GM21447 (cell line): ENCODE data around the gene ABCC11.
"Not testable (repeated sequence)": the region's sequence is repeated elsewhere in the genome, so short reads cannot be mapped to it uniquely, and the experiment has no call there.

Experiments used
- ATAC-seq: cut with Tn5 transposase; IDR thresholded peaks from one replicate; pipeline ENCODE4 v1.9.1; 2021; ENCODE audit not compliant: unreplicated experiment

The ABCC11 gene

DNA sequence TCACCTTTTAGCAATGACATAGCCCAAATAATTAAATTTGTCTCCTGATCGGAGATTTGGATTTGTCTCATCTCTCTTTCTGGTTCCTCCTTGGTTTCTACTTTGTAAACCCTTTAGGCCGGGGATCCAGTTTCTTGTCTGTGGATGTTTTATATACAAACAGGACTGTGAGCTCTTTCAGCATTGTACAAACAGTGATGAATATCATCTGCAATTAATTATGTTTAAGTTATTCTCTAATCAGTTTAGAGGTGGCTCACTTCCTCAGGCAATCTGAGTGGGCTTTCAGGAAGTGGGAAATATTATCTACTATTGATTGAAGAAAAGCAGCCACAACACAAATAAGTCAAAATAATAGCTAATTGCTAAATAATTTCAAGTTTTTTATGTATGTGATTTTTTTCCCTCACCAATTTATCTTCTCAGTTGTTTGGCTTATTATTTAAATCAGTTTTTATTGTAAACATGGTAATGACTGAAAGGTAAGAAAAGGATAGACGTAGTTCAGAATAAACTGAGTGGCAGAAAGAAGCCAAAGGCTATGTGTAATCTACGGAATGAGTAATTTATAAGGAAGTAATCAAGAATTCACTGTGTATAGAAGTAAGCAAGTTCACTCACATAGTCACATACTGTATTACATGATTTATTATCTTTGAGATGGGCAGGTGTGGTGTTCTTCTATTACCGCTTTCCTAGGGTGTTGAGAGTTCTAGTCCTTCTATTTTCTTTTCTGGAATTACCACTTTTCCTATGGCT lies 3.4 kb upstream of the ABCC11 start:
- no peak for ATAC-seq

DNA sequence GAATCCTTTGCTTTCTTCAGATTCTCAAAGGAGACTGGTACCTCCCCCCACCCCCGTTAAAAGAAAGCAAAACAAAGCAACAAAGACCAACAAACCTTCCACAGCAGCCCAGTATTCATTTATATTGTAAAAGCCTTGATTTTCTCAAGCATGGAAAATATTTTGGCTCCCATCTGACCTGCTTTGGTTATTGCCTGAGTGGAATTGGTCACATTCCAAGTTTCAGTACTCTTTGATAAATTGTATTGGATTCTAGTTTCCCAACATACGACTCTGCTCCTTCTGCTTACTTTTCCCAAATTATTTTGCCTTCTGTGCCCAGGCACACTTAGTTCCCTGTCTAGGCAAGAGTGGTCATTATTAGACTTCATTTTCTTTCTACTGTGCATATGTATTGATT lies 1.3 kb downstream of the ABCC11 start:
- ATAC-seq, result no peak

DNA sequence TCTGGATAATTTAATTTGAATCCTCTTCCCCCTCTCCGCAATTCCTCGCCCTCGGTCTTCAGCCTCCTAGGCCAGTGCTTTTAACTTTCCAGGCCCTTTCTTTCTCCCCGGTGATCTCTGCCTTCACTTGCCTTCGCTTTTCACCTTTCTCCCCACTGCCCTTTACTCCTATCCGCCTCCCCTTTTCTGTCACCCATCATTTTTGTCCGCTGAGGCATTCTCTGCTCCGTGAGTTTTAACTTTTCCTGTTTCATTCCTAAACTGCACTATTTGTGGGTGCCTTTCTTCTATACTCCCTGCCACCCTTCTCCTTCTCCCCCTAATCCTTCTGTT lies 2.5 kb downstream of the ABCC11 start:
- no peak for ATAC-seq

DNA sequence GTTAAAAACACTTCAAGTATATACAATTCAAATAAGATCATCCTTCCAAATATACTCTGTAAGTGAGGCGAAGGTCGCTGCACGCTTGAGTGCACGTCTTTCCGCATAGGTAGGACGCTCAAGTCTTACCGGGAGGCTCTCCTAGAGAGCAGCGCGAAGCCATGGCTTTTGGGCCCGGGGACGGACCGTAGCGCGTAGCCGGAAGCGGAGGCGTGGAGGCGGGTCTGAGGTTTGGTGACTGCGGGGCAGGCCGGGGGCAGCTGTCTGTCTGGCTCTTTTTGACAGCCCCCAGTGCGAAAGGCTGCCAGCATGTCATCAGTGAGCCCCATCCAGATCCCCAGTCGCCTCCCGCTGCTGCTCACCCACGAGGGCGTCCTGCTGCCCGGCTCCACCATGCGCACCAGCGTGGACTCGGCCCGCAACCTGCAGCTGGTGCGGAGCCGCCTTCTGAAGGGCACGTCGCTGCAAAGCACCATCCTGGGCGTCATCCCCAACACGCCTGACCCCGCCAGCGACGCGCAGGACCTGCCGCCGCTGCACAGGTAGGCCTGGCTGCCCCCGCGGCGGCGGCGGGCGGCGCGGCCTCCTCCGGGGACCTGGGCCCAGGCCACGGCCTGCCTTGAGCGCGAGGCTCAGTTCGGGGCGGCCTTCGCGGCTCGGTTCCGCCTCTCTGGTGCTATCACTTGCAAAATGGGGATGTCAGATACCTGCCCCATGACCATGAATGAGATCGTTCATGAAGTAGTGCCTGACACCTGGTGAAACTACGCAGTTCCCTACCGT lies 3.1 kb downstream of the ABCC11 start, which contains the start of gene LONP2:
Gene LONP2 (plus strand): TSS at position 221 of the 783 bp plus-strand sequence. CDS start 89 bp downstream, at position 310.
- ATAC-seq, result peak; percentile 98

DNA sequence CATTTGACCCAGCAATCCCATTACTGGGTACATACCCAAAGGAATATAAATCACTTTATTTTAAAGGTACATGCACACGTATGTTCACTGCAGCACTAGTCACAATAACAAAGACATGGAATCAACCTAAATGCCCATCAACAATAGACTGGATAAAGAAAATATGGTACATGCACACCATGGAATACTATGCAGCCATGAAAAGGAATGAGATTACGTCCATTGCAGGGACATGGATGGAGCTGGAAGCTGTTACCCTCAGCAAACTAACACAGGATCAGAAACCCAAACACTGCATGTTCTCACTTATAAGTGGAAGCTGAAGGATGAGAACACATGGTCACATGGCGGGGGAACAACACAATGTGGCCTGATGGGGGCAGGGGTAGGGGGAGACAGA lies 7.2 kb downstream of the ABCC11 start:
- not testable (repeated sequence) for ATAC-seq

DNA sequence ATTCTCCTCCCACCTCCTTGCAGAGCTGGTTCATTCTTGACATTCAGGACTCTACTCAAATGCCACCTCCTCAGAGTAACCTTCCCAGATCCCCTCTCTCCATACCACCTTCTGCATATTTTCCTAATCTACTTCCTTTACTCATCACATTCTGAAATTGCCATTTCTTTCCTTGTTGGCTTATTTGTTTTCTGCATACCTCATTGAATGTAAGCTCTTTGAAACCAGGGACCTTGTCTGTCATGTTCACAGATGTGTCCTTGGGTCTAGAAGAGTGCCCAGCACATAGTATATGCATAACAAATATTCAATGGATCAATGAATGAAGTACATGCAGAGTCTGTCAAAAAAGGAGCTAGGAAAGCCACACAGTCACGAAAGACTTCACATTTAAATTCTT lies 11.1 kb downstream of the ABCC11 start:
- no peak for ATAC-seq

DNA sequence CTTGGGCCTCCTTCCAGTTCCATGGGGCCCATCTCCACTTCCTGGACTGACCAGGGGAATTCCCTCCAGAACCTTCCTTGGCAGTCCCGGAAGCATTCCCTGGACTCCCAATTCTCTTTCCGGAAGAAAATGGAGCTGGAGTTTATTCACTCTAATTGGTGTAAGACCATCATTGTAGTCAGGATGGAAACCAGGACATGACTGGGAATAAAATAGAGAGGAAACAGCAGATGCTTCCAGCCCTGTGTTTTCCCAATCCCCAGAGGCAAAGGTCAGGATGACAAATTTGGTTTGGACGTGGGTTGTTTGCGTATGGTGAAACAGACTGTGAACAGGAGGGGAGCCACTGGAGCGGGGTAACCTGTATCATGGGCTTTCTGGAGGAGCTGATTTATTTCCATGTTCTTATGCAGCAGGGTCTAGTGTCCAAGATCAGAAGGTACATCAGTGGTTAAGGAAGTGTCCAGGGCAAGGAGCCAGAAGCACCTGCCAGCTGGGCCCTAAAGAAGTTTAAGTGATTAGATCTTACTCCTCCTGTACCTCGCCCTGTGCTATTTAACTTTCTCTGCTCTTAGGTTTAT lies 11.7 kb downstream of the ABCC11 start:
- no peak for ATAC-seq

DNA sequence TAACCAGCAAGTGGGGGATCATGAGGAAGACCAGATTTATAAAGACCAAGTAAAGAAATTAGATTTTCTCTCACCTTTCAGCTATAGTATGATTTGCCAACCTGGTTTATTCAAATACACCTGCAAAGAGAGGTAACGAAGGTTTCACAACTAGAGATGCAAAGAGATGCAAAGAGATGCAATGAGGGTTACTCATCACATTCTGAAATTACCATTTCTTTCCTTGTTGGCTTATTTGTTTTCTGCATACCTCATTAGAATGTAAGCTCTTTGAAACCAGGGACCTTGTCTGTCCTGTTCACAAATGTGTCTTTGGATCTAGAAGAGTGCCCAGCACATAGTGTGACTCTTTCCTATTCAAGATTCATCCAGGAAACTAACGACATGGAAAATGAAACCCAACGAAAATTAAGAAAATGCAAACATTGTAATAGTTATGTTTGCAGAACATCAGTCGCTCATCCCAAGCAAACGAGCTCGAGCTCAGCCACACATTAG lies 12.2 kb downstream of the ABCC11 start:
- no peak for ATAC-seq

DNA sequence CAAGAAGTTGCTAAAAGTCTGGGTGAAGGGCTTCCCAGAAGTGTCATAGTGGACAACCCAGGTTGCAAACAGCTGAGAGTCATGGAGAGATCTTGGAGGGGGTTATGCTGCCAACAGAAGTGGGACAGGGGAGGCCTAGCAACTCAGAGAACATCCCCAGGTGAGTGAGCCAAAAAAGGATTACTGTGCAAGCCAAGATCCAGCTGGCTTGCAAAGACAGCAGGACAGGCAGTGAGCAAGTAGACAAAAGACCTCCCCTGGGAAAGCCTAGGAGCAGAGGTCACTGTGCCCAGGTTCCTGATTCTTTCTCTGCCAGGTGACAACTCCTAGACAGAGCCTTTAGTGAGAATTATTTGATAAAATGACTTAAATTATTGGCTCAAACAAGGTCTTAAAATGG lies 12.7 kb downstream of the ABCC11 start:
- ATAC-seq, result no peak

DNA sequence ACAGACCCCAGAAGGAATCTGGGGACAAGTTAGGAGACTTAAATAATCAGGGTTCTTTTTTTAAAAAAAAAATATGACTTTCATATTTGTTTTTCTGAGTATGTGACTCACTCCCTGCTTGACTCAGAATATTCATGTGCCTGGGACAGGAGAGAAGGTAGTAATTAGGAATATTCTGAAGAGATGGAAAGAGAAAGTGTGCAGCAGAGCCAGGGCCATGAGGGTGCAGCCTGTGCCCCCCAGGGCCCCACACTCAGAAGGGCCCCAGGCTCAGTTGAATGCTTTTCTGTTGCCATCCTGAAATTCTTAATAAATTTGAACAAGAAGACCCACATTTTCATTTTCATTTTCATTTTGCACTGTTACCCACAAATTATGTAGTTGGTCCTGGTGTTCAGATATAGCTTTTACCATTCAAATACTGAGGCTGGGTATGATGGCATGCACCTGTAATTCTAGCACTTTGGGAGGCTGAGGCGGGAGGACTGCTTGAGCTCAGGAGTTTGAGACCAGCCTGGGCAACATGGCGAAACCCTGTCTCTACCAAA lies 14.8 kb downstream of the ABCC11 start:
- no peak for ATAC-seq

DNA sequence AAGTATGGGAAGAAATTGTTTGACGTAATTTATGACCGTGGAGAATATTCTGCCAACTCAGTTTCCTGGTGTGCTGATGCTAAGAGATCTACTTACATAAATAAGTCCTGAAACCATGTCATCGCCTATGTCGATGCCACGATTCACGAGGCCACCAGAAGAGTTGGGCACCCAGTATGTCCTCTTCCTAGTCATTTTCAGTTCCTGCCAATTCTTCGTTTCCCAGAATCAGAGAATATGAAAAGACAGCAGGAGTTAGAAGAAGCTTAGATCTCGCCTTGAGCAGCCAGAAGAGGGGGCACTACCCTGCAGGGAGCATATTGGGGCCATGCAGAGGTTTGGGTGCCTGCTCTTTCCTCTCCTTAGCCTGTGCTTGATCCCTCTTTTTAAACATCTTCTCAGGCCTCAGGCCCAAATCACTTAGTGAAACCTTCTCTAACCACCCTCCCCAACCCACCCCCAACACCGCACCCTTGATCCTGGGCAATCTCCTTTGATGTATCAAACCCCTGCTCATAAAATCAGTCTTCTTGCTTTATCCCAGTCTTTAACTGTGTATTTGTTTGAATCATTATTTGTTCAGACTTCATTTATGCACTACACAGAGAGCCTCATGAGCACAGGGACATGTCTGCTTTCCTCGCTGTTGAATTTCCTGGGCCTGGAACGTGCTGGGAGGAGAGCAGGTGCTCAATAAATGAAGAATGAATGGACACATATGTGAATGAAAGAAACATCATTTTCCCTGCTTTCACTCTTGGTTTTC lies 15.4 kb downstream of the ABCC11 start:
- ATAC-seq, result peak; percentile 54

DNA sequence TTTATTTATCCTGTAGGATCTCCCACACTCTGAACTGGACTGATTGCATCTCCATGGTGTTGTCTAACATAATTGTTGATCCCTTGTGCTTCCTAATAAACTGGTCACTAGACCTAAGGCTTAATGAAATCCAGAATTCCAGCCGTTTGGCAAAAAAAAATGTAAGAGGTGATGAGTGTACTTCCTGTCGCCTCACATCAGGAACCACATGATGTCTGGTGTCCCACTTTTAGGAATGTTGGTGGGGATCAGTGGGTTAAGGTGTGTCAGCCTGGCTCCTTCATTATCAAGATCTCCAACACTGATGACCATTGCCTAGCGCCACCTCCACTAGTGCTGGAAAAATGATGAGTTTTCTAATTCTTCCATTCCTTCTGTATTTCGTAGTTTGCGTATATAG lies 21.9 kb downstream of the ABCC11 start:
- ATAC-seq, result no peak

DNA sequence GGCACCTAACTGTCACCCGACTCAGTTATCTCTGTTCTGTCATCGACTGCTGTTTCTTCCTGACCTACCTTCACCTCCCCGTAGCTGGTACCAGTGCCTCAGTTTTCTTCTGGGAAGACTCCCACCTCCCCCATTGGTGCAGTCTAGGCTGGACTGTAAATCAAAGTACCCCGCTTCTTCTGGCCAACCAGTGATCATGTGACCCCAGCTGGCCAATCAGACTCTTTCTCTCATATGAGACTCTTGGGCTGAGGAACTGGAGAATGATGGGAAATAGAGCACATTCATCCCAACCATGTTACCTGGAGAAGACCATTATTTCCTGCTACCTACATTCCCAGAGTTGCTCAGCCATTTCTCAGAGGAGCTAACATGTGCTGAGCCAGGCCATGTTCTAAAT lies 23.8 kb downstream of the ABCC11 start:
- ATAC-seq, result no peak

DNA sequence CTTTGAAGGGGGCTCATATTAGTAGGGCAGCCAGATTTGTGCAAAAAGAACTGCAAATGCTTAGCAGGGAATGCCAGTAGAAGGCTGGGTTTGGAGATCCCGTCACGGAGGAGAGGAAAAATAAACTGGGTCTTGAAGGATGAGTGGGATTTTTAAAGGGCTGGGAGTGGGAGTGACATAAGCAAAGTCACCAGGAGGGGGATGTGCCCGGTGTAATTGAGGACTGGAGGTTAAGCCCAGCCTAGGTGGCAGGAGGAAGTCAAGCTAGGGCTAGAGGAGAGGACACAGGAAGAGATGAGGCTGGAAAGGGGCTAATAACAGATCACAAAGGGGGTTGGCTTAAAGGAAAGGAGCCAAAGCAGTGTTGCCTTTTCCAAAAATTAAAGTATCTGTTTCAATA lies 26.4 kb downstream of the ABCC11 start:
- ATAC-seq, result no peak

DNA sequence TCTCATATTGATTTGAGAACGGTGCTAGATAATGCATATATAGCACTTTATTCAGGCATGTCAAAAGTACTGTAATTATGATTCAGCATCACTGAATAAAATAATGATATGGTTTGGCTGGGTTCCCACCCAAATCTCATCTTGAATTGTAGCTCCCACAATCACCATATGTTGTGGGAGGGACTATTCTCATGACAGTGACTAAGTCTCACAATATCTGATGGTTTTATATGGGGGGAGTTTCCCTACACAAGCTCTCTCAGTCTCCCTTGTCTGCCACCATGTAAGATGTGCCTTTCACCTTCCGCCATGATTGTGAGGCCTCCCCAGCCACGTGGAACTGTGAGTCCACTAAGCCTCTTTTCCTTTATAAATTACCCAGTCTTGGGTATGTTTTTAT lies 28.9 kb downstream of the ABCC11 start:
- ATAC-seq, result no peak

DNA sequence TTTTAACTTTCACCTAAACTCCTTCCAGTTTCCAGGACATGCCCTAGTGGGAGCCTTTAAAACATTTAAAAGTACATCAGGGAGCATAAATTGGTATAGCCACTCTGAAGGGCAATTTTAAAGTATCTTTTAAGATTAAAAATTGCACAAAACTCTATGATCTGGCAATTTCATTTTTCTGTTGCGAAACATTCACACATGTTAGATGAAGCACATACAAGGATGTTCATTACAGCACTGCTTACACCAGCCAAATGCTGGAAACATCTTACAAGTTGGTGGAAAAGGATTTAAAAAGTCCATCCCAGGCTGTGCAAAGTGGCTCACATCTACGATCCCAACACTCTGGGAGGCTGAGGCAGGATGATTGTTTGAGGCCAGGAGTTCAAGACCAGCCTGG lies 29.6 kb downstream of the ABCC11 start:
- no peak for ATAC-seq

DNA sequence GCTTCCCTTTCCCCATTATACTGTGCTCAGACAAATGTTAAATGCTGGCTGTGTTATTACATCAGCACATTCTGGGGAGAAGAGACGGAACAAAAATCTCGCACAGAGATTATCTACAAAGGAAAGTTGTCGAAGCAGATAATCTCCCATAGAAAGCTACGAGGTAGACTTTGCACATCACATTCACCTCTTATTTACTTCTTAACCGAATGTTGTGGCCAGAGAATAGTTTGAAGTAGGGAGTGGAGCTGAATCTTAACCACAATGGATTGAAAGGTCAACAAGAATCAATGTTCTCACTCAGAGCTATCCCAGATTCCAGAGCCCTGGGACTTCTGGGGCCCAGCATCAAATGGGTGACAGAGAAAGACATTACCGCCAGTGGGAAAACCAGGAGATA lies 31.6 kb downstream of the ABCC11 start:
- no peak for ATAC-seq

DNA sequence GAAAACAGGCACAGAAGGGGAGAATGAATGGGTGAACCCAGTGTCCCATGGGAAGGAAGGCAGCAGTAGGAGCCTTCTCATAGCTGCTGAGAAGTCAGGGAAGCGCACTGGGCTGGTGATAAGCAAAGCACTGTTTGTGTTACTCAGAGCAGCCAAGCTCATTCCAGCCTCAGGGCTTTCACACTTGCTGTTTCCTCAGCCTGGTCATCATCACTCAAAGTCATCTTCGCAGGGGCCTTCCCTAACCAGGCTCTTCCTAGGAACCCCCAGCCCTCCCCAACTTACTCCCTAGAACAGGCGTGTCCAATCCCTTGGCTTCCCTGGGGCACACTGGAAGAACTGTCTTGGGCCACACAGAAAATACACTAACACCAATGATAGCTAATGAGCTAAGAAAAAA lies 35.3 kb downstream of the ABCC11 start:
- no peak for ATAC-seq

DNA sequence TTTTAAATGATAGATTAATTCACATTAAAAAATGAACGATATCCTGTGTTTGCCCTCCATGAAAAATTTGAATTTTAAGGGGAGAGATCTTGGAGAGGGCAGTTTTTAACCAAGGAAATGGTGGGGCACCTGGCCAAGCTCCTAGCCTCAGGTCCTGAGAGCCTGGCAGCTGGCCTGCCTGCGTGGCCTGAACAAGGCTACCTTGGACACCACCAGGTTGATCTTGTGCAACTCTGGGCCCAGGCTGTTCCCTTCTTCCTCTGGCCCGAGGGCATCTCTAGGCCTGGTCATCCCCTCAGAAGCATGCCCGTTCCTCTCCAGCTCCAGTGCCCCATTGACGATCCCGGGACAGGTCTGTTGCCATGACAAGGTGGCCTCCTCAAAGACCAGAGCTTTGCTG lies 36.6 kb downstream of the ABCC11 start:
- no peak for ATAC-seq

DNA sequence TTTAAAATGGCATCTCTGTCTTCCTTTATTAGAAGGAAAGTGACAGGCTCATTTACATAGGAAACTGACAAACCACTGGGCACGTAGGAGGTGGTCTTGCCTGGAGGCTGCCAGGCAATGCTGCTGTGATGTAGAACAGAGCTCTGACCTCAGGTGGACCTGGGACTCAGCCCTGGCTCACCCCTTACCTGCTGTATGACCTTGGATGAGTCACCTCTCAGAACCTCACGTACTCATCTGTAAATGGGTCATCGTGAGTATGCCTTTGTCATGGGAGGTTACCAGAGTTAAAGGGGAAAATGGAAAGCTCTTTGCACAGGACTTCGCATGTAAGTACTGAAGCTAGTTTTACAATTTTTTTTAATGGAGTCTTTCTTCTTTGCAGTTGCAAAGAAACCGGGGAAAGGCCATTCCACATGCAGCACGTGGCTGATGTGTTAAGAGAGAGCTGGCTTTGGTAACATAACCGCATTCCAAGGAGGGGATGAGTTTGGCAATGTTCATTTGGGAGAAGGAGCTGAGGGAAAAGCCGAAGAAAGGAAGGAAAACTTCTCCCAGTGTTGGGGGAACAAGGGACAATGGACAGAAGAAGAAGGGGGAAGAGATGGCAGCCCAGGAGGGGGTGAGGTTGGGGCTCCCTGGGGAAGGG lies 40.6 kb downstream of the ABCC11 start:
- ATAC-seq, result no peak

DNA sequence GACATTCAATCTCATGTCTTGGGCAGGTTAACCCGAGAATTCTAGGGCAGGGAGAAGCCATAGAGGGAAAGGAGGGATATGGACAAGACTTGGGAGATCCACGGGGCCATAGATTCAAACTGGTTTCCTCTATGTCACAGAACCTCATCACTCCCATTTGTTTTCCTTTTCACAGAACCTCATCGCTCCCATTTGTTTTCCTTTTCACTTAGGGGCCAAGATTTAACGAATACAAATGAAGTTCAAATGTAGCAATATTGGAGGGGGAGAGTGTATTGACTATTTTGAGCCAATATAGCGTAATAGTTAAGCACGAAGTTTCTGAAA lies 42.6 kb downstream of the ABCC11 start:
- no peak for ATAC-seq
